HEK293 (cell line): ENCODE data around the gene TNNC2.

Source experiments
- BCL11A ChIP-seq: fragments of 450-650 bp; formaldehyde crosslinking; IDR thresholded peaks from 2 replicates; pipeline ENCODE4 v1.5.1; 2016; ENCODE audit warnings: low read depth, missing biosample characterization, missing genetic modification characterization
- YY1 ChIP-seq: fragments of 450-650 bp; formaldehyde crosslinking; IDR thresholded peaks from 2 replicates; pipeline ENCODE4 v1.5.1; 2018; ENCODE audit warnings: missing biosample characterization, missing genetic modification characterization
- ZIC2 ChIP-seq: fragments of 450-650 bp; formaldehyde crosslinking; IDR thresholded peaks from 2 replicates; pipeline ENCODE4 v1.5.1; 2016; ENCODE audit warnings: missing biosample characterization, missing genetic modification characterization
- ZNF544 ChIP-seq: fragments of 450-650 bp; formaldehyde crosslinking; IDR thresholded peaks from 2 replicates; pipeline ENCODE4 v1.5.0; 2017; ENCODE audit warnings: missing biosample characterization, missing genetic modification characterization
- TF ChIP-seq, protein P1 (sequence below): fragments of 450-650 bp; formaldehyde crosslinking; IDR thresholded peaks from 2 replicates; pipeline ENCODE4 v1.5.1; 2016; ENCODE audit warnings: missing biosample characterization, missing genetic modification characterization
- TF ChIP-seq, protein P2 (sequence below): fragments of 450-650 bp; formaldehyde crosslinking; IDR thresholded peaks from 2 replicates; pipeline ENCODE4 v1.5.1; 2016; ENCODE audit warnings: missing biosample characterization, missing genetic modification characterization

DNA sequence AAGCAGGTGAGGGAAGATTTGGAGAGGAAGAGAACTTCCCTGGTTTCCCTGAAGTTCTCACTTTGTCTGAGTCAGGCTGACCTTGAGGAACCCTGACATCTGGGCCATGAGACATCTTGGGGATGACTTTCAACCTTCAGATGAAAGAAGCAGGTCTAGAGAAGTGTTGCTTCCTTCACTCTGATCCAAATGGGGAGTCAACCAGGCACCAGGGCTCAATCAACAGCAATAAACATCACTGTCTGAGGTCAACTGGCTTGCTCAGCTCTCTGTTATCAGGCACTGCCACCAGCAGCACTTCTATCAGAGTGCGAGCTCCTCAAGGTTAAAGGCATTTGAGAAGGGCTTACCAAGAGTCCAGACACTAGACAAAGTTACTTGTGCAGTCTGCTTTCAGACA, 23.8 kb upstream of the TNNC2 start:
- TF ChIP-seq, protein P1, sequence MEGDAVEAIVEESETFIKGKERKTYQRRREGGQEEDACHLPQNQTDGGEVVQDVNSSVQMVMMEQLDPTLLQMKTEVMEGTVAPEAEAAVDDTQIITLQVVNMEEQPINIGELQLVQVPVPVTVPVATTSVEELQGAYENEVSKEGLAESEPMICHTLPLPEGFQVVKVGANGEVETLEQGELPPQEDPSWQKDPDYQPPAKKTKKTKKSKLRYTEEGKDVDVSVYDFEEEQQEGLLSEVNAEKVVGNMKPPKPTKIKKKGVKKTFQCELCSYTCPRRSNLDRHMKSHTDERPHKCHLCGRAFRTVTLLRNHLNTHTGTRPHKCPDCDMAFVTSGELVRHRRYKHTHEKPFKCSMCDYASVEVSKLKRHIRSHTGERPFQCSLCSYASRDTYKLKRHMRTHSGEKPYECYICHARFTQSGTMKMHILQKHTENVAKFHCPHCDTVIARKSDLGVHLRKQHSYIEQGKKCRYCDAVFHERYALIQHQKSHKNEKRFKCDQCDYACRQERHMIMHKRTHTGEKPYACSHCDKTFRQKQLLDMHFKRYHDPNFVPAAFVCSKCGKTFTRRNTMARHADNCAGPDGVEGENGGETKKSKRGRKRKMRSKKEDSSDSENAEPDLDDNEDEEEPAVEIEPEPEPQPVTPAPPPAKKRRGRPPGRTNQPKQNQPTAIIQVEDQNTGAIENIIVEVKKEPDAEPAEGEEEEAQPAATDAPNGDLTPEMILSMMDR (tag by site-specific recombination): no peak
- TF ChIP-seq, protein P2, sequence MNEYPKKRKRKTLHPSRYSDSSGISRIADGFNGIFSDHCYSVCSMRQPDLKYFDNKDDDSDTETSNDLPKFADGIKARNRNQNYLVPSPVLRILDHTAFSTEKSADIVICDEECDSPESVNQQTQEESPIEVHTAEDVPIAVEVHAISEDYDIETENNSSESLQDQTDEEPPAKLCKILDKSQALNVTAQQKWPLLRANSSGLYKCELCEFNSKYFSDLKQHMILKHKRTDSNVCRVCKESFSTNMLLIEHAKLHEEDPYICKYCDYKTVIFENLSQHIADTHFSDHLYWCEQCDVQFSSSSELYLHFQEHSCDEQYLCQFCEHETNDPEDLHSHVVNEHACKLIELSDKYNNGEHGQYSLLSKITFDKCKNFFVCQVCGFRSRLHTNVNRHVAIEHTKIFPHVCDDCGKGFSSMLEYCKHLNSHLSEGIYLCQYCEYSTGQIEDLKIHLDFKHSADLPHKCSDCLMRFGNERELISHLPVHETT (tag by site-specific recombination): no peak
- TF ChIP-seq BCL11A (tag by site-specific recombination): no peak
- no peak for TF ChIP-seq ZIC2 (tag by site-specific recombination)
- no peak for TF ChIP-seq YY1 (tag by site-specific recombination)
- no peak for TF ChIP-seq ZNF544
